ENCODE measurements around the gene CTIF. TPM values are rescaled to one million over a fixed set of nuclear protein-coding genes. Genes with fewer than 3 reads are reported as not detected.

CTIF gene
- polyA plus RNA-seq, 1 of the 3 experiments (the other 2 are of a cell fraction) = 47.2 TPM

GRCh38 chr18:48835745-48836170 lies 296.9 kb downstream of the CTIF start:
- TF ChIP-seq CTCF (IDR thresholded peaks at IDR 0.05) (no peak), RAD21 (IDR thresholded peaks at IDR 0.05; ENCODE audit: low read length) (no peak), NRF1 (IDR thresholded peaks at IDR 0.05; ENCODE audit: low read depth, low read length) (no peak), TEAD4 (IDR thresholded peaks at IDR 0.05; ENCODE audit: borderline replicate concordance, insufficient read depth) (no peak), GATA2 (CRISPR knock-in tag; IDR thresholded peaks at IDR 0.05) (no peak), USF1 (IDR thresholded peaks at IDR 0.05; ENCODE audit: borderline replicate concordance, low read depth) (no peak), RCOR1 (IDR thresholded peaks at IDR 0.05; ENCODE audit: low read length) (no peak), EP300 (IDR thresholded peaks at IDR 0.05; ENCODE audit: borderline replicate concordance in 1 of 2, low read depth in 1 of 2, low read length in 1 of 2) (no peak), RFX5 (IDR thresholded peaks at IDR 0.05; ENCODE audit: low read length) (no peak)
- Histone ChIP-seq H3K4me3 (ENCODE audit: low read depth in 2 of 2, low read length in 1 of 2) (no peak overlapping the region), H3K9me3 (no peaks in the 10 kb centered on the region), H4K20me1 (ENCODE audit: insufficient read depth) (no peaks in the 10 kb centered on the region), H3K36me3 (replicated peaks in 1 of 2; ENCODE audit: control insufficient read depth in 1 of 2, insufficient read depth in 2 of 2, low read length in 1 of 2) (peaks cover 4 to 6% of the 10 kb centered on the region in 2 experiments), H3F3A (replicated peaks; ENCODE audit: insufficient read depth) (peaks cover 44% of the 10 kb centered on the region), H3K27me3 (ENCODE audit: insufficient read depth) (no peaks in the 10 kb centered on the region), H3K4me2 (no peak overlapping the region), H3K9me2 (no peaks in the 10 kb centered on the region), H3K27ac (ENCODE audit: low read depth in 2 of 2, low read length in 1 of 2) (peak overlapping the region in 1 of 2 experiments; percentile 94; a peak in 1 of 4 replicates), H3K9ac (no peak overlapping the region), H2AFZ (ENCODE audit: low read depth) (no peak overlapping the region), H3K4me1 (ENCODE audit: control insufficient read depth in 1 of 2, insufficient read depth in 2 of 2, low read depth in 1 of 2, low read length in 1 of 2) (peaks cover 52 to 54% of the 10 kb centered on the region in 2 experiments; a peak in 3 of 4 replicates), H3K79me2 (ENCODE audit: insufficient read depth) (peaks cover 62% of the 10 kb centered on the region)
- POLR2A ChIA-PET = interaction anchor here (1.1 kb wide), 1 partner anchor 8 kb away, joined by 3 read pairs; no protein-coding TSS in a partner anchor
- no CpG with 5 or more reads among the region's 3 CpGs for WGBS (ENCODE audit: low lambda C conversion rate)
- CTCF ChIA-PET = interaction anchor here (0.7 to 1.0 kb wide), 2 partner anchors 38 to 79 kb away, joined by 3 to 4 read pairs; no protein-coding TSS in a partner anchor
- no peak for DNase-seq

GRCh38 chr18:48836231-48836805 lies 297.5 kb downstream of the CTIF start:
- Histone ChIP-seq H3K9ac (0 out of 2 replicates have a peak overlapping the region, but pooled peaks have one; percentile 5), H3K36me3 (replicated peaks in 1 of 2; ENCODE audit: control insufficient read depth in 1 of 2, insufficient read depth in 2 of 2, low read length in 1 of 2) (peaks cover 4 to 5% of the 10 kb centered on the region in 2 experiments), H3K79me2 (ENCODE audit: insufficient read depth) (peaks cover 56% of the 10 kb centered on the region), H3K4me2 (no peak overlapping the region), H4K20me1 (ENCODE audit: insufficient read depth) (no peaks in the 10 kb centered on the region), H3F3A (replicated peaks; ENCODE audit: insufficient read depth) (peaks cover 44% of the 10 kb centered on the region), H3K27me3 (ENCODE audit: insufficient read depth) (no peaks in the 10 kb centered on the region), H3K4me3 (ENCODE audit: low read depth in 2 of 2, low read length in 1 of 2) (no peak overlapping the region), H3K27ac (ENCODE audit: low read depth in 2 of 2, low read length in 1 of 2) (no peak overlapping the region; a peak in 1 of 4 replicates), H2AFZ (ENCODE audit: low read depth) (no peak overlapping the region), H3K4me1 (ENCODE audit: control insufficient read depth in 1 of 2, insufficient read depth in 2 of 2, low read depth in 1 of 2, low read length in 1 of 2) (peaks cover 52 to 56% of the 10 kb centered on the region in 2 experiments; a peak in 3 of 4 replicates), H3K9me3 (no peaks in the 10 kb centered on the region), H3K9me2 (no peaks in the 10 kb centered on the region)
- ChIA-PET CTCF (interaction anchor here (1.0 kb wide), 1 partner anchor 38 kb away, joined by 4 read pairs; no protein-coding TSS in a partner anchor), POLR2A (interaction anchor here (1.1 kb wide), 1 partner anchor 9 kb away, joined by 3 read pairs; no protein-coding TSS in a partner anchor)
- TF ChIP-seq ZBTB33 (IDR thresholded peaks at IDR 0.05; ENCODE audit: borderline replicate concordance, low read depth) (no peak), CHD2 (IDR thresholded peaks at IDR 0.05; ENCODE audit: low read length, partially characterized antibody) (no peak), TEAD4 (IDR thresholded peaks at IDR 0.05; ENCODE audit: borderline replicate concordance, insufficient read depth) (no peak), MEF2A (IDR thresholded peaks at IDR 0.05; ENCODE audit: borderline replicate concordance, low read depth) (no peak), MXI1 (IDR thresholded peaks at IDR 0.05; ENCODE audit: low read depth, low read length) (no peak), SIN3A (IDR thresholded peaks at IDR 0.05; ENCODE audit: borderline replicate concordance, low read depth, low read length) (no peak), ELF1 (IDR thresholded peaks at IDR 0.05) (no peak), RCOR1 (IDR thresholded peaks at IDR 0.05; ENCODE audit: low read length) (no peak), YY1 (IDR thresholded peaks at IDR 0.05; ENCODE audit: low read depth) (no peak)
- no peak for DNase-seq
- WGBS (ENCODE audit: low lambda C conversion rate) = 49% methylated on average over 2 of the region's 4 CpGs

All from SK-N-SH (cell line).